H1 (cell line): ENCODE results near the gene KIF13A. TPM values are rescaled to one million over a fixed set of nuclear protein-coding genes. Genes with fewer than 3 reads are reported as not detected.

Experiments used
- CTCF ChIA-PET: fragments of 300-600 bp; sonication (Branson Sonifier 250); formaldehyde crosslinking; loops from one replicate; lab custom pipeline; 2021; ENCODE audit not compliant: partially characterized antibody; lab: Charles Lee
- POLR2A ChIA-PET: fragments of 300-600 bp; sonication (Branson Sonifier 250); formaldehyde crosslinking; loops from one replicate; lab custom pipeline; 2021; ENCODE audit warnings: inconsistent platforms; ENCODE audit not compliant: partially characterized antibody; lab: Charles Lee
- DNase-seq, 2 experiments: peaks; one replicate each; pipeline versions ENCODE4 v3.0.0 to v3.0.0-alpha.2; 2010 to 2022; ENCODE audit warnings: low spot score in 2 of 2, low read depth in 1 of 2, mixed read lengths in 1 of 2
- FAIRE-seq: peaks from 2 replicates; lab custom pipeline; 2011; peaks lifted over from hg19 to GRCh38; lab: Jason Lieb, UNC
- H2AFZ ChIP-seq: 2 replicates; pipeline ENCODE4 v1.8.1; 2012; ENCODE audit warnings: low read length, inconsistent platforms
- H2AK5ac ChIP-seq: 2 replicates; pipeline ENCODE4 v1.6.1; 2013; ENCODE audit warnings: low read depth, low read length
- H2BK120ac ChIP-seq: replicated peaks from 2 replicates; pipeline ENCODE3; 2013; ENCODE audit warnings: low read depth, low read length, inconsistent platforms
- H2BK12ac ChIP-seq: 2 replicates; pipeline ENCODE4 v1.6.1; 2013; ENCODE audit warnings: low read depth, low read length
- H2BK15ac ChIP-seq: 2 replicates; pipeline ENCODE4 v1.6.1; 2013; ENCODE audit warnings: low read length
- H2BK20ac ChIP-seq: 2 replicates; pipeline ENCODE4 v1.6.1; 2013; ENCODE audit warnings: low read length
- H2BK5ac ChIP-seq: 2 replicates; pipeline ENCODE4 v1.6.1; 2013; ENCODE audit warnings: low read depth, low read length
- H3K14ac ChIP-seq: 2 replicates; pipeline ENCODE4 v1.6.1; 2013; ENCODE audit warnings: inconsistent platforms; ENCODE audit not compliant: insufficient read length
- H3K18ac ChIP-seq: 2 replicates; pipeline ENCODE4 v1.6.1; 2013; ENCODE audit warnings: low read length; ENCODE audit errors: extremely low read depth
- H3K23ac ChIP-seq: 2 replicates; pipeline ENCODE4 v1.6.1; 2013; ENCODE audit warnings: inconsistent platforms; ENCODE audit not compliant: insufficient read length
- H3K23me2 ChIP-seq: 2 replicates; pipeline ENCODE4 v1.6.1; 2013; ENCODE audit warnings: low read depth, low read length
- H3K27ac ChIP-seq: 2 replicates; pipeline ENCODE4 v1.6.1; 2011; ENCODE audit warnings: low read depth, low read length, inconsistent platforms
- H3K27me3 ChIP-seq, 4 experiments: replicated peaks in 1 of 4; 1 replicate in 1 of 4; 2 replicates in 3 of 4; pipeline versions ENCODE4 v1.6.1 to v1.8.1; 2011 to 2013; ENCODE audit warnings: low read length in 3 of 4, mild to moderate bottlenecking in 3 of 4, inconsistent platforms in 2 of 4, mixed read lengths in 2 of 4, moderate library complexity in 1 of 4; ENCODE audit not compliant: control insufficient read depth in 3 of 4, insufficient read depth in 3 of 4; ENCODE audit errors: extremely low read depth in 1 of 4
- H3K36me3 ChIP-seq, 4 experiments: 2 replicates each; pipeline versions ENCODE4 v1.6.1 to v1.8.1; 2011 to 2013; ENCODE audit warnings: mild to moderate bottlenecking in 4 of 4, low read length in 3 of 4, moderate library complexity in 2 of 4, control low read depth in 1 of 4, inconsistent platforms in 1 of 4; ENCODE audit not compliant: insufficient read depth in 4 of 4, control insufficient read depth in 2 of 4
- H3K4ac ChIP-seq: replicated peaks from 2 replicates; pipeline ENCODE3; 2013; ENCODE audit warnings: low read length, low read depth, mixed read lengths, inconsistent platforms; ENCODE audit not compliant: insufficient read length
- H3K4me1 ChIP-seq, 4 experiments: replicated peaks in 1 of 4; 1 replicate in 1 of 4; 2 replicates in 3 of 4; pipeline versions ENCODE4 v1.6.1 to v1.8.1; 2011 to 2013; ENCODE audit warnings: low read length in 3 of 4, inconsistent platforms in 2 of 4, mixed read lengths in 1 of 4; ENCODE audit not compliant: insufficient read depth in 4 of 4, control insufficient read depth in 3 of 4
- H3K4me2 ChIP-seq, 2 experiments: 2 replicates each; pipeline versions ENCODE4 v1.6.1 to v1.8.1; 2011 to 2013; ENCODE audit warnings: low read depth in 2 of 2, low read length in 2 of 2, control low read depth in 1 of 2, inconsistent platforms in 1 of 2, mild to moderate bottlenecking in 1 of 2; ENCODE audit not compliant: insufficient read depth in 1 of 2
- H3K4me3 ChIP-seq, 4 experiments: fragments of 200-600, 300-600 bp in 1 of 4; sonication (generic), shearing (Covaris generic), sonication (Bioruptor Twin) in 1 of 4; 2 replicates each; pipeline versions ENCODE4 v1.5.1 to v1.8.1; 2011 to 2016; ENCODE audit warnings: low read length in 4 of 4, low read depth in 3 of 4, control low read depth in 2 of 4, inconsistent platforms in 2 of 4, mild to moderate bottlenecking in 2 of 4, mixed read lengths in 1 of 4, moderate library complexity in 1 of 4; ENCODE audit not compliant: insufficient read depth in 2 of 4; ENCODE audit errors: extremely low read depth in 1 of 4
- H3K56ac ChIP-seq: replicated peaks from 2 replicates; pipeline ENCODE3; 2013; ENCODE audit warnings: low read depth, mild to moderate bottlenecking, mixed read lengths, low read length, inconsistent platforms; ENCODE audit not compliant: insufficient read length
- H3K79me1 ChIP-seq: 2 replicates; pipeline ENCODE4 v1.6.1; 2013; ENCODE audit warnings: low read depth, low read length, control low read depth
- H3K79me2 ChIP-seq, 2 experiments: 2 replicates each; pipeline versions ENCODE4 v1.6.1 to v1.8.1; 2012 to 2013; ENCODE audit warnings: low read length in 2 of 2, mild to moderate bottlenecking in 2 of 2, inconsistent platforms in 1 of 2; ENCODE audit not compliant: insufficient read depth in 2 of 2, control insufficient read depth in 1 of 2
- H3K9ac ChIP-seq, 4 experiments: replicated peaks in 1 of 4; 1 replicate in 1 of 4; 2 replicates in 3 of 4; pipeline versions ENCODE4 v1.6.1 to v1.8.1; 2011 to 2013; ENCODE audit warnings: low read depth in 3 of 4, low read length in 3 of 4, control low read depth in 2 of 4, mild to moderate bottlenecking in 2 of 4, moderate library complexity in 2 of 4, inconsistent platforms in 1 of 4; ENCODE audit errors: extremely low read depth in 1 of 4
- H3K9me3 ChIP-seq, 2 experiments: 2 replicates each; pipeline versions ENCODE4 v1.6.1 to v1.8.1; 2012 to 2013; ENCODE audit warnings: mild to moderate bottlenecking in 2 of 2, moderate library complexity in 2 of 2, control low read depth in 1 of 2, inconsistent platforms in 1 of 2, low read depth in 1 of 2, low read length in 1 of 2, mixed read lengths in 1 of 2; ENCODE audit not compliant: insufficient read depth in 2 of 2
- H4K20me1 ChIP-seq, 2 experiments: replicated peaks in 1 of 2; 2 replicates each; pipeline versions ENCODE3 to v1.8.1; 2011 to 2013; ENCODE audit warnings: inconsistent platforms in 2 of 2, low read length in 2 of 2, mild to moderate bottlenecking in 1 of 2; ENCODE audit not compliant: insufficient read depth in 2 of 2, control insufficient read depth in 1 of 2
- H4K5ac ChIP-seq: 2 replicates; pipeline ENCODE4 v1.6.1; 2013; ENCODE audit warnings: low read length, low read depth, mixed read lengths, inconsistent platforms; ENCODE audit not compliant: insufficient read length
- H4K8ac ChIP-seq: 2 replicates; pipeline ENCODE4 v1.8.0; 2013; ENCODE audit warnings: mild to moderate bottlenecking, moderate library complexity, low read length, inconsistent platforms; ENCODE audit not compliant: insufficient read depth; ENCODE audit errors: extremely low read depth
- H4K91ac ChIP-seq: replicated peaks from 2 replicates; pipeline ENCODE3; 2013; ENCODE audit warnings: low read length, mixed read lengths, inconsistent platforms; ENCODE audit not compliant: insufficient read length
- SIRT6 ChIP-seq: IDR thresholded peaks from one replicate; pipeline ENCODE4 v1.7.1; 2012; ENCODE audit warnings: low read length, inconsistent platforms
- TBP ChIP-seq: IDR thresholded peaks from 2 replicates; pipeline ENCODE4 v1.6.1; 2011; ENCODE audit warnings: low read depth, low read length, improper control_type of control experiment
- ZNF274 ChIP-seq: IDR thresholded peaks from 2 replicates; pipeline ENCODE4 v1.7.0; 2012; ENCODE audit warnings: low read length, borderline replicate concordance; ENCODE audit errors: extremely low read depth
- WGBS, 2 experiments: shearing (Covaris generic) in 1 of 2; methylation state at CpG; one replicate each; pipeline versions ENCODE4 v1.1.6 to v1.1.7; 2013 to 2015; ENCODE audit warnings: low lambda C conversion rate in 2 of 2, mixed read lengths in 2 of 2, inconsistent platforms in 1 of 2, low coverage in 1 of 2, missing lambda C conversion rate in 1 of 2; ENCODE audit not compliant: insufficient replicate concordance in 2 of 2, insufficient coverage in 1 of 2, insufficient read length in 1 of 2; ENCODE audit errors: extremely low coverage in 1 of 2, missing lambda C conversion rate in 1 of 2; 5-methylcytosine and 5-hydroxymethylcytosine counted together
- polyA plus RNA-seq, 7 experiments: library from polyadenylated mRNA; depleted of rRNA in 3 of 7; stranded (reverse) in 5 of 7; unstranded in 2 of 7; fragments of >200 nt in 5 of 7; fragments of 200-250 nt in 2 of 7; gene quantifications; 1 replicate in 5 of 7; 2 replicates in 1 of 7; 4 replicates in 1 of 7; pipeline versions ENCODE4 v1.2.1 to v1.2.3, GENCODE V29; 2011 to 2013; ENCODE audit warnings: missing spikeins in 2 of 7, mixed read lengths in 2 of 7
- total RNA-seq: library from RNA; stranded (reverse); fragmentation: NEBNext Ultra II Directional; extraction: Animal tissue kit (Norgen Biotek cat#: 25700); gene quantifications from 2 replicates; pipeline ENCODE4 v1.2.1, GENCODE V29; 2021

KIF13A gene
- total and polyA plus RNA-seq, 2 of the 8 experiments (the other 6 are each of a cell fraction or from before 2014, with no cell fraction given): 14.7 to 40.8 TPM

DNA sequence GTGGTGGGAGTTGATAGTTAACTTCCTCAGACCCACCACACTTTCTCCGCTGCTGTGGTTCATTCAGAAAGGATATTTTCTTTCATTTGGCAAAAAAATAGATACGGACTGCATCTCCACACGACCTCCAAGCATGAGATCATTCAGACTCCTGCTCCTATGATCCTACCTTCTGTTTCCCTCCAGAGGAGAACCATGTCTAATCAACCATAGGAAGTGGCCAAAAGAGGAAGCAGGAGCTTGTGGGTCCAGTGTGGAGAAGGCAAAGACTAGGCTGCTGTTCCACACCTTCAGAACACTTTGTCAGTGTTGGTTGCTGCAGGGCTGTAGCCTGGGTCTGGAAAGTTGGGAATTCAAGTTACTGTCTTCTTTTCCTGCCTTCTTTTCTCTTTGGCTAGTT lies 10.6 kb upstream of the KIF13A start:
- H2BK20ac ChIP-seq: no peak overlapping the region
- no peaks in the 10 kb centered on the region for H3K27me3 ChIP-seq
- H2BK15ac ChIP-seq: no peak overlapping the region
- no peak overlapping the region for H4K5ac ChIP-seq
- H3K9me3 ChIP-seq: no peaks in the 10 kb centered on the region
- no peak overlapping the region for H3K4me2 ChIP-seq
- H2AFZ ChIP-seq: no peak overlapping the region
- H3K4ac ChIP-seq: no peak overlapping the region
- no peaks in the 10 kb centered on the region for H3K4me1 ChIP-seq
- H3K23me2 ChIP-seq: no peaks in the 10 kb centered on the region
- H2BK120ac ChIP-seq: no peak overlapping the region
- no peak overlapping the region for H3K9ac ChIP-seq
- no peak overlapping the region for H3K4me3 ChIP-seq
- H3K56ac ChIP-seq: no peak overlapping the region
- no peaks in the 10 kb centered on the region for H3K79me1 ChIP-seq
- 93% methylated on average over 3 of the region's 3 CpGs; no CpG with 5 or more reads in 1 of the 2 experiments for WGBS, 2 experiments
- no peaks in the 10 kb centered on the region for H3K79me2 ChIP-seq
- no peak overlapping the region for H2BK5ac ChIP-seq
- H4K20me1 ChIP-seq: no peaks in the 10 kb centered on the region
- H4K91ac ChIP-seq: no peak overlapping the region
- FAIRE-seq (no peak), DNase-seq (no peak)
- TF ChIP-seq TBP (no peak), SIRT6 (no peak), ZNF274 (no peak)
- no peak overlapping the region for H2BK12ac ChIP-seq
- no peak overlapping the region for H3K14ac ChIP-seq
- H3K36me3 ChIP-seq: no peaks in the 10 kb centered on the region
- H3K23ac ChIP-seq: no peak overlapping the region
- no peak overlapping the region for H3K18ac ChIP-seq
- no peak overlapping the region for H2AK5ac ChIP-seq
- ChIA-PET POLR2A (interaction anchor here (2.7 kb wide), 1 partner anchor 11 kb away, joined by 10 read pairs; the partner anchor contains the start of gene KIF13A), CTCF (interaction anchor here (0.6 to 1.4 kb wide), 3 partner anchors 15 to 170 kb away, joined by 3 to 4 read pairs (median 4); no protein-coding TSS in a partner anchor)
- no peak overlapping the region for H3K27ac ChIP-seq
- no peak overlapping the region for H4K8ac ChIP-seq
